Measurements from ENCODE around the gene IPO9. TPM values are rescaled to one million over a fixed set of nuclear protein-coding genes. Genes with fewer than 3 reads are reported as not detected.
A peak's percentile ranks its signal among the peaks of the same experiment; 100 is the strongest.

IPO9 gene
- polyA plus RNA-seq, 1 donor: 29.5 TPM

DNA sequence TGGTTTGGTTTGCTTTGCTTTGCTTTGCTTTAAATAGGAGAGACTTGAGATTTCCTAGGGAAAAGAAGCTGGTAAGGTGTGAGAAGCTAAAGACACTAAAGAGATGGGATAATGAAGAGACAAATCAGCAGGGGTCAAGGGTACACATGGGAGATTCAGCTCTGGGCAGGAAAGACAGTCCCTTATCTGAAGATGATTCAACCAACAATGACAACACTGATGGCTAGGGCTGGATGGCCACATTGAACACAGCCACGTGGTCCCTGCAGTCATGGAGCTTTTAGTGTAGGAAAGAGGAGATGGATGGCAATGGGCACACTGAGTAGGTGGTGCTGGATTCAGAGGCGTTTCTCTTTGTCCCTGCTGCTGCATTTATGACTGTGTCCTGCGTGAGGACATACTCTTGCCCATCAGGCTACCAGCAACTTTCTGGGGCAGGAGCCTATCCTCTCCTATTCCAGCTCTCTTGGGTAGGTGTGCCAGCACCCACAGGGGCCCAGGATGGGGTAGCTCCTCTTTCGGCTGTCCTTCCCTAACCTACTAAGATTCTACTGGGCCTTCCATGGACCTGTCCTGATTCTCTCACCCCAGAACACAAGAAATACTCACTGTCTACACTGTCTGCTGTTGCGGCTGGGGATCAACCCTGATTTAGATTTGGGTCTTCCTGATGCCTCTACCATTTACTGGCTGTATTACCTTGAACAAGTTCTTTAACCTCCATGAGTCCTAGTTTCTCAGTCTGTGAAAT is 58.3 kb downstream of the IPO9 start:
- no peaks in the 10 kb centered on the region for H3K36me3 ChIP-seq (ENCODE audit: control insufficient read depth, insufficient read depth, low read length)
- peaks cover 6% of the 10 kb centered on the region for H3K4me1 ChIP-seq (ENCODE audit: control insufficient read depth, insufficient read depth, low read length)
- H3K27me3 ChIP-seq (ENCODE audit: control insufficient read depth, insufficient read depth, low read length): peaks cover 65% of the 10 kb centered on the region
- H3K9me3 ChIP-seq (ENCODE audit: control insufficient read depth, low read depth, low read length): peaks cover 3% of the 10 kb centered on the region
- no CpG with 5 or more reads among the region's 5 CpGs for WGBS (ENCODE audit: insufficient coverage, low lambda C conversion rate)
- no peak overlapping the region for H3K27ac ChIP-seq (ENCODE audit: low read length)
- H3K4me3 ChIP-seq (ENCODE audit: low read length): no peak overlapping the region
- DNase-seq: no peak

DNA sequence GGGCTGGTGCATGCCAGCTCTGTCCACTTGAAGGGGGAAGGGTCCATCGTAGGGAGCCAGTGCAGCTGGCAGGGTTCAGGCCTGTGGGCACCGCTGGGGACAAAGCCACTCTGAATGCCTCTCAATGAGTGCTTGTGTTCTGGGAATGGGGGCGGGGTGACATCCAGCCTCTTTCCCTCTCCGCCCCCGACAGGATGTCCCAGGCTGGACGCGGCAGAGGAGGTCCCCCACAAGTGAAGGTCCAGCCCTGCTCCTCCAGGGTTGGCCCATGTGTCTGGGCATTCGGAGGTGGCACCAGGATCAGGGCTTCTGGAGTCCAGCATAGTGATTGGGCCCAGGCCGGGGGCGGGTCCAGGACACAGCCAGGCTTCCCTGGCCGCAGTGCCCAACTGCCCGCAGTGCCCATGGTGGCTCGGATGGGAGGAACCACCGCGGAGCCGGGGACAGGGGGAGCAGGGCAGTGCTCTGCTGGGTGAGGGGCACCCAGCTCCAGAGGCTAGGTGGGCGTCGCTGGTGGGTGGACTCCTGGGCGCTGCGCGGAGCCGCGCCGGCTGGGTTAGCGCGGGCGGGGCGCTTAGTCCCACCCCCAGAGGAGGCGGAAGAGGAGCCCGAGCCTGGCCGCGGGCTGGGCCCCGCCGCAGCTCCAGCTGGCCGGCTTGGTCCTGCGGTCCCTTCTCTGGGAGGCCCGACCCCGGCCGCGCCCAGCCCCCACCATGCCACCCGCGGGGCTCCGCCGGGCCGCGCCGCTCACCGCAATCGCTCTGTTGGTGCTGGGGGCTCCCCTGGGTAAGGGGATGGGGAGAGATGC is 59.5 kb downstream of the IPO9 start, which contains the start of gene SHISA4:
Gene SHISA4, plus strand, starts transcription at position 617 of the 808 bp plus-strand sequence. Its CDS starts 97 bp downstream, at position 714.
- WGBS (ENCODE audit: insufficient coverage, low lambda C conversion rate): no CpG with 5 or more reads among the region's 49 CpGs
- DNase-seq: peak; percentile 33 to 44
- H3K27me3 ChIP-seq (ENCODE audit: control insufficient read depth, insufficient read depth, low read length): peaks cover 62% of the 10 kb centered on the region
- H3K9me3 ChIP-seq (ENCODE audit: control insufficient read depth, low read depth, low read length): peaks cover 3% of the 10 kb centered on the region
- no peaks in the 10 kb centered on the region for H3K36me3 ChIP-seq (ENCODE audit: control insufficient read depth, insufficient read depth, low read length)
- H3K4me3 ChIP-seq (ENCODE audit: low read length): peak within 1 kb of the TSS; percentile 40
- no peak within 1 kb of the TSS for H3K27ac ChIP-seq (ENCODE audit: low read length)
- H3K4me1 ChIP-seq (ENCODE audit: control insufficient read depth, insufficient read depth, low read length): peaks cover 6% of the 10 kb centered on the region

DNA sequence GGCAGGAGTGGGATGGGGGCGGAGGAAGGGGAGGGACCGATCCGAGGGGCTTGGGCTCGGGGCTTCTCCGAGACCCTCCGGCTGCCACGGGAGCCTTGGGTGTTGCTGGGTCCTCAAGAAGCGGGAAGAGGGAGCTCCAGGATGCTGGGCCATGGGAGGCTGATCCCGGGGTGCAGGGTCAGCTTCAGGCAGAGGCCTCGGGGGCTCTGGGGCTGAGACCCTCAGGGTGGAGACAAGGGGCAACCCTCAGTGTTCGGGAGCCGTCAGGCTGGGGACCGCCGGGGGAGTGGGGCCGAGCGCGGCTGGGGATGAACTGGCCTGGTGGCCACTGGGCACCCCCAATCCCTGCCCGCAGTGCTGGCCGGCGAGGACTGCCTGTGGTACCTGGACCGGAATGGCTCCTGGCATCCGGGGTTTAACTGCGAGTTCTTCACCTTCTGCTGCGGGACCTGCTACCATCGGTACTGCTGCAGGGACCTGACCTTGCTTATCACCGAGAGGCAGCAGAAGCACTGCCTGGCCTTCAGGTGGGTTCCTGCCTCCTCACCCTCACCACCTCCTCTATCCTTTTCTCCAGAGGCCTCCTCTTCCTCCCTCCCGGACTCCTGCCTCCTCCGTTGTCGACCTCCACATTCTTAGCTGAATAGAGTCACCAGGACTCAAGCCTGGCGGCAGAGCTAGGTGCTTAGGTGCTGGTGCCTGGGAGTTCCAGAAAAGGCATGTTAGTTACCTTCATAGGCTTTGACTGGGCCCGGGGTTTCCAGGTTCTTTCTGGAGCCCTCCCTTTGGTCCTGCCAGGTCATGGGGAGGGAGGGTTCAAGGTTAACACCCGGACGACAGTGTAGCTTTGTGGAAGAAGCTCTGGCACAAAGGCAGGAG is 60.4 kb downstream of the IPO9 start:
- H3K27ac ChIP-seq (ENCODE audit: low read length): no peak overlapping the region

DNA sequence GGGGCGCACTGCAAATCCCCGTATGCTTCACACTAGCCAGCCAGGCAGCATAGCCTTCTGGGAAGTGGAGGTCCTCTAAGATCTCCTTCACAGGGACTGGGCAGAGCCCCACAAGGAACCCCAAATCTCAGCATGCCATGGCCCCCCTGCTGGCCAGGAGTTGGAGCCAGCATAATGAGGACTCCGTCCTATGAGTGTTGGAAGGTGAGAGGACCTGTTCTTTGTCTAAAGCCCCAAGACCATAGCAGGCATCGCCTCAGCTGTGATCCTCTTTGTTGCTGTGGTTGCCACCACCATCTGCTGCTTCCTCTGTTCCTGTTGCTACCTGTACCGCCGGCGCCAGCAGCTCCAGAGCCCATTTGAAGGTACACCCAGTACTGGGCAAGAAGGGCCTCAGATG is 61.3 kb downstream of the IPO9 start:
- no peak overlapping the region for H3K4me3 ChIP-seq (ENCODE audit: low read length)
- peaks cover 6% of the 10 kb centered on the region for H3K4me1 ChIP-seq (ENCODE audit: control insufficient read depth, insufficient read depth, low read length)
- no CpG with 5 or more reads among the region's 7 CpGs for WGBS (ENCODE audit: insufficient coverage, low lambda C conversion rate)
- no peaks in the 10 kb centered on the region for H3K36me3 ChIP-seq (ENCODE audit: control insufficient read depth, insufficient read depth, low read length)
- no peak overlapping the region for H3K27ac ChIP-seq (ENCODE audit: low read length)
- H3K9me3 ChIP-seq (ENCODE audit: control insufficient read depth, low read depth, low read length): peaks cover 3% of the 10 kb centered on the region
- peaks cover 53% of the 10 kb centered on the region for H3K27me3 ChIP-seq (ENCODE audit: control insufficient read depth, insufficient read depth, low read length)
- DNase-seq: no peak

More for the DNA sequence above, 60.4 kb downstream of the IPO9 start:
- WGBS (ENCODE audit: insufficient coverage, low lambda C conversion rate): no CpG with 5 or more reads among the region's 33 CpGs
- H3K36me3 ChIP-seq (ENCODE audit: control insufficient read depth, insufficient read depth, low read length): no peaks in the 10 kb centered on the region
- peaks cover 60% of the 10 kb centered on the region for H3K27me3 ChIP-seq (ENCODE audit: control insufficient read depth, insufficient read depth, low read length)
- peaks cover 6% of the 10 kb centered on the region for H3K4me1 ChIP-seq (ENCODE audit: control insufficient read depth, insufficient read depth, low read length)
- peaks cover 3% of the 10 kb centered on the region for H3K9me3 ChIP-seq (ENCODE audit: control insufficient read depth, low read depth, low read length)
- H3K4me3 ChIP-seq (ENCODE audit: low read length): peak overlapping the region; percentile 40
- no peak for DNase-seq

DNA sequence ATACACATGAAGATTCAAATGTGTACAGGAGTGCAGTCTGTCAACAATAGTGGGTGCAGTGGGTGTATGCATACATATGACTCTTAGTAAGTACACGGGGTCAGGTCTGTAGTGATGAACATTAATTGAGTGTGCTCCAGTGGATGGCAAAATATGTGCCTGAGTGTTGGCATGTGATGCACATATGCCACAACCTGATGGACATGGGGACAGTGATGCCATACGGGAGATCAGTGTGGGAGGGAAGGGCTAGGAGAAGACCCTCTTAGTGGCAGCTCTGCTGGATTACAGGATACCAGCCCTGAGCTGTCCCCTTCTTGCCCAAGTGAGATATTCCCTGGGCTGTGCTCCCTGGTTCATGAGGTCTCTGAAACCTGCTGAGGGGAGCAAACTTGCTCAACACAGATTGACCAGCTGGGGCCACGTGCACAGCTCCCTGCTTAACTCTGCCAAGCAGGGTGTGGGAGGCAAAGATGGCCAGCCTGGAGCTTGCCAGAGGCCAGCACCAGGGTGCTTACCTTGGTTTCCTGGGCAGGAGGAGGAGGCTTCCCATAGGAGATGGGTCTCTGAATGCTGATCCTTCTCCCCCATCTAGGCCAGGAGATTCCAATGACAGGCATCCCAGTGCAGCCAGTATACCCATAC is 62.0 kb downstream of the IPO9 start:
- no CpG with 5 or more reads among the region's 3 CpGs for WGBS (ENCODE audit: insufficient coverage, low lambda C conversion rate)

DNA sequence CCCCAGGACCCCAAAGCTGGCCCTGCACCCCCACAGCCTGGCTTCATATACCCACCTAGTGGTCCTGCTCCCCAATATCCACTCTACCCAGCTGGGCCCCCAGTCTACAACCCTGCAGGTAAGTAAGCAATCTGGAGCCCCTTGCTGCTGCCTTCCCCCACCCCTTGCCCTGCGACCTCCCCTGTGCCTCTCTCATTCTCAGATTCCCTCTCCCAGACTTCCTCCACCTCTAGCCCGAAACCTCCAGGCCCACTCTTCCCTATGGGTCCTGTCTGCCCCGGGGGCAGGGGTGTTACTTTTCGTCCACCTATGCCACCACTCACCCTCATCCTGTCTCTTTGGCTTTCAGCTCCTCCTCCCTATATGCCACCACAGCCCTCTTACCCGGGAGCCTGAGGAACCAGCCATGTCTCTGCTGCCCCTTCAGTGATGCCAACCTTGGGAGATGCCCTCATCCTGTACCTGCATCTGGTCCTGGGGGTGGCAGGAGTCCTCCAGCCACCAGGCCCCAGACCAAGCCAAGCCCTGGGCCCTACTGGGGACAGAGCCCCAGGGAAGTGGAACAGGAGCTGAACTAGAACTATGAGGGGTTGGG is 62.6 kb downstream of the IPO9 start:
- Histone ChIP-seq H3K27me3 (ENCODE audit: control insufficient read depth, insufficient read depth, low read length) (peaks cover 43% of the 10 kb centered on the region), H3K27ac (ENCODE audit: low read length) (no peak overlapping the region), H3K4me3 (ENCODE audit: low read length) (no peak overlapping the region), H3K36me3 (ENCODE audit: control insufficient read depth, insufficient read depth, low read length) (no peaks in the 10 kb centered on the region), H3K9me3 (ENCODE audit: control insufficient read depth, low read depth, low read length) (peaks cover 3% of the 10 kb centered on the region), H3K4me1 (ENCODE audit: control insufficient read depth, insufficient read depth, low read length) (peaks cover 6% of the 10 kb centered on the region)
- WGBS (ENCODE audit: insufficient coverage, low lambda C conversion rate): no CpG with 5 or more reads among the region's 5 CpGs
- no peak for DNase-seq

More for the DNA sequence above, 62.0 kb downstream of the IPO9 start:
- no peaks in the 10 kb centered on the region for H3K36me3 ChIP-seq (ENCODE audit: control insufficient read depth, insufficient read depth, low read length)
- H3K27me3 ChIP-seq (ENCODE audit: control insufficient read depth, insufficient read depth, low read length): peaks cover 48% of the 10 kb centered on the region
- H3K27ac ChIP-seq (ENCODE audit: low read length): no peak overlapping the region
- peaks cover 3% of the 10 kb centered on the region for H3K9me3 ChIP-seq (ENCODE audit: control insufficient read depth, low read depth, low read length)
- no peak for DNase-seq
- H3K4me3 ChIP-seq (ENCODE audit: low read length): no peak overlapping the region
- peaks cover 6% of the 10 kb centered on the region for H3K4me1 ChIP-seq (ENCODE audit: control insufficient read depth, insufficient read depth, low read length)

GRCh38 chr1:201892211-201892610 is 63.3 kb downstream of the IPO9 start:
- no peak for DNase-seq
- H3K9me3 ChIP-seq (ENCODE audit: control insufficient read depth, low read depth, low read length): peaks cover 3% of the 10 kb centered on the region
- H3K4me3 ChIP-seq (ENCODE audit: low read length): no peak overlapping the region
- no peaks in the 10 kb centered on the region for H3K36me3 ChIP-seq (ENCODE audit: control insufficient read depth, insufficient read depth, low read length)
- H3K27me3 ChIP-seq (ENCODE audit: control insufficient read depth, insufficient read depth, low read length): peaks cover 37% of the 10 kb centered on the region
- peaks cover 6% of the 10 kb centered on the region for H3K4me1 ChIP-seq (ENCODE audit: control insufficient read depth, insufficient read depth, low read length)
- H3K27ac ChIP-seq (ENCODE audit: low read length): no peak overlapping the region
- no CpG with 5 or more reads among the region's 6 CpGs for WGBS (ENCODE audit: insufficient coverage, low lambda C conversion rate)

- no peak overlapping the region for H3K4me3 ChIP-seq (ENCODE audit: low read length)
- H3K27ac ChIP-seq (ENCODE audit: low read length): no peak overlapping the region
- H3K27me3 ChIP-seq (ENCODE audit: control insufficient read depth, insufficient read depth, low read length): peaks cover 24% of the 10 kb centered on the region
- H3K36me3 ChIP-seq (ENCODE audit: control insufficient read depth, insufficient read depth, low read length): no peaks in the 10 kb centered on the region
- H3K4me1 ChIP-seq (ENCODE audit: control insufficient read depth, insufficient read depth, low read length): peaks cover 6% of the 10 kb centered on the region
- peaks cover 3% of the 10 kb centered on the region for H3K9me3 ChIP-seq (ENCODE audit: control insufficient read depth, low read depth, low read length)
- no CpG with 5 or more reads among the region's 3 CpGs for WGBS (ENCODE audit: insufficient coverage, low lambda C conversion rate)
- no peak for DNase-seq
Measured at GRCh38 chr1:201893431-201893830, 64.5 kb downstream of the IPO9 start.

DNA sequence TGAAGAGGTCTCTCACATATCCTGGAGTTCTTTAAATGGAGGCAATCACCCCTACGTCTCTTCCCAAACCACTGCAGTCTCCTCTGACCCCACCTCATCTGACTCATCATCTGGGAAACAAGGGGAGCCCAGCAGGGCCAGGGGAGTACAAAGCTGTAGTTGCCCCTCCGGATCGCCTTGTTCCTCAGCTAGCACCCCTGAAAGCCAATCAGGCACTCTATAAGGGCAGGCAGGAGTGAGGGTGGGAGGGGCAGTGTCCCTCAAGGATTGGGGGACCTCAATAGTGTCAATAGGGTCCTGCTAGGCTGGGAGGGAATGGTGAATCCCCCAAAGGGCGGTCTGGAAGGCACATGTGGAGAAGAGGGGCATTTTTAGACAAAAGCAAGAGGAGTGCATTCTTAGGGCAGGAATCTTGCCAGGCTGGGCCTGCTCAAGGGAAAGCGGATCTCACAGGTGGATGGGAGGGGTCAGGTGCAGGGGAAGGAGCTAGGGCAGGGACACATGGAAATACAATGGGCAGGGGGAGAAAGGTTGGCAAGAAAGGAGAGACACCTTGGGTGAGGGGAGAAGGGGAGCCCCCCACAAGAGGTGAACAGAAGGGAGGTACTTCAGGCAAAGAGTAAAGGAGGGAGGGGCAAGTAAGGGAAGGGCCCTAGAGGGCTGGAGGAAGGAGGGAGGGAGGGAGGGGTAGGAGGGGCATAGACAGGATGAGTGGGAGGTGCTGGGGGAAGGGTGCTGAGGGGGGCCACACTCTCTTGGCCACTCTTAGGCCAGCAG is 65.6 kb downstream of the IPO9 start:
- Histone ChIP-seq H3K4me3 (ENCODE audit: low read length) (no peak overlapping the region), H3K4me1 (ENCODE audit: control insufficient read depth, insufficient read depth, low read length) (no peaks in the 10 kb centered on the region), H3K9me3 (ENCODE audit: control insufficient read depth, low read depth, low read length) (no peaks in the 10 kb centered on the region), H3K27ac (ENCODE audit: low read length) (no peak overlapping the region), H3K36me3 (ENCODE audit: control insufficient read depth, insufficient read depth, low read length) (no peaks in the 10 kb centered on the region), H3K27me3 (ENCODE audit: control insufficient read depth, insufficient read depth, low read length) (peaks cover 15% of the 10 kb centered on the region)
- DNase-seq: no peak
- 100% methylated on average over 1 of the region's 5 CpGs for WGBS (ENCODE audit: insufficient coverage, low lambda C conversion rate)

Measured in large intestine (tissue), 3 donors.